HG03280 (cell line): ENCODE data around the gene DHRS1.

Experiments
- ATAC-seq: cut with Tn5 transposase; IDR thresholded peaks from one replicate; pipeline ENCODE4 v1.9.1; 2021; ENCODE audit warnings: mild to moderate bottlenecking, moderate library complexity; ENCODE audit not compliant: unreplicated experiment

Gene DHRS1

GRCh38 chr14:24299255-24300191, at the start of gene DHRS1, which contains the start of gene NOP9:
Gene DHRS1 (minus strand): TSS chr14:24299780. CDS start chr14:24299106, 674 bp downstream.
Gene NOP9 (plus strand): TSS chr14:24299850. CDS start chr14:24299955, 105 bp downstream.
- ATAC-seq, result peak; percentile 77

DNA sequence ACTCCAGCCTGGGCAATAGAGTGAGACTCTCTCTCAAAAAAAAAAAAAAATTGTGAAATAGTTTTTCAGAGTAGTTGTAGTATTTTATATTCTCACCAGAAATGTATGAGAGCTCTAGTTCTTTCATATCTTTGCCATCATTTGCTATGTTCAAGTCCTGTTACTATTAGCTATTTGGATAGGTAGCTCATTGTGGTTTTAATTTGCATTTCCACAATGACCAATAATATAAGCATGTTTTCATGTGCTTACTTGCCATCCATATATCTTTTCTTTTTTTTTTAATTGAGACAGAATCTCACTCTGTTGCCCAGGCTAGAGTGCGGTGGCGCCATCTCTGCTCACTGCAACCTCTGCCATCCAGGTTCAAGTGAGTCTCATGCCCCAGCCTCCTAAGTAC, 48.6 kb upstream of the DHRS1 start:
- ATAC-seq, result no peak

- ATAC-seq, result no peak
Observed at GRCh38 chr14:24347134-24347533, 47.6 kb upstream of the DHRS1 start.

DNA sequence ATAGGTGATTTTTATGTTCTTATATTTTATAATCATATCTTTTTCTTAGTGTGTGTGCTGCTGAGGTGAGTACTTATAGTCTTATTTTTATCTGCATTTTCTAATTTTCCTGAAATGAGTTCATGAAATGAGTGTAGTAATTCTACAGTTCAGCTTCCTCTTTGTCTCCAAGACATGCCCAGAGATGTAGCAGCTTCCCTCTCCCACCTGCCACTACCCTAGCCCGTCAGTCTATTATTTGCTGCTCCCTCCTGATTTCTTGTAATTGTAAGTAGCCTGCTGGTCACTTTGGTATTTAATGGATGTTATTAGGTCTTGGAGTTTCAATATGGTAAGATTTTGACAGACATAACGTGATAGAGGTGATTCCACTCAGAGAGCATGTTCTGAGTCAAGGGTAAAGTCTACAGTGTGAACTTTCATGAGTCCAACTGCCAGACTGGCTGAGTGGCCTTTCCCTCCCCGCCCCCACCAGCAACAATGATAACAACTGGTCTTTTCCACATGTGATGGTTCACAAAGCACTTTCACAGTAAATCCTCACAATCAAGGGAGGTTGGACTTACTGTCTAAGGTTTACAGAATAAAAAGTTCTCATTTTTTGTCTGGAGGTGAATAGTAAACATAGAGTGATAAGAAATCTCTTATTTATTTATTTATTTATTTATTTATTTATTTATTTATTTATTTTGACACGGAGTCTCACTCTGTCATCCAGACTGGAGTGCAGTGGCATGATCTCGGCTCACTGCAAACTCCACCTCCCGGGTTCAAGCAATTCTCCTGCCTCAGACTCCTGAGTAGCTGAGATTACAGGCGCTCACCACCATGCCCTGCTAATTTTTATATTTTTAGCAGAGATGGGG, 44.4 kb upstream of the DHRS1 start:
- ATAC-seq, result no peak

- ATAC-seq, result no peak
Observed at GRCh38 chr14:24342889-24343288, 43.3 kb upstream of the DHRS1 start.

- no peak for ATAC-seq
Observed at GRCh38 chr14:24340606-24341005, 41.0 kb upstream of the DHRS1 start.

DNA sequence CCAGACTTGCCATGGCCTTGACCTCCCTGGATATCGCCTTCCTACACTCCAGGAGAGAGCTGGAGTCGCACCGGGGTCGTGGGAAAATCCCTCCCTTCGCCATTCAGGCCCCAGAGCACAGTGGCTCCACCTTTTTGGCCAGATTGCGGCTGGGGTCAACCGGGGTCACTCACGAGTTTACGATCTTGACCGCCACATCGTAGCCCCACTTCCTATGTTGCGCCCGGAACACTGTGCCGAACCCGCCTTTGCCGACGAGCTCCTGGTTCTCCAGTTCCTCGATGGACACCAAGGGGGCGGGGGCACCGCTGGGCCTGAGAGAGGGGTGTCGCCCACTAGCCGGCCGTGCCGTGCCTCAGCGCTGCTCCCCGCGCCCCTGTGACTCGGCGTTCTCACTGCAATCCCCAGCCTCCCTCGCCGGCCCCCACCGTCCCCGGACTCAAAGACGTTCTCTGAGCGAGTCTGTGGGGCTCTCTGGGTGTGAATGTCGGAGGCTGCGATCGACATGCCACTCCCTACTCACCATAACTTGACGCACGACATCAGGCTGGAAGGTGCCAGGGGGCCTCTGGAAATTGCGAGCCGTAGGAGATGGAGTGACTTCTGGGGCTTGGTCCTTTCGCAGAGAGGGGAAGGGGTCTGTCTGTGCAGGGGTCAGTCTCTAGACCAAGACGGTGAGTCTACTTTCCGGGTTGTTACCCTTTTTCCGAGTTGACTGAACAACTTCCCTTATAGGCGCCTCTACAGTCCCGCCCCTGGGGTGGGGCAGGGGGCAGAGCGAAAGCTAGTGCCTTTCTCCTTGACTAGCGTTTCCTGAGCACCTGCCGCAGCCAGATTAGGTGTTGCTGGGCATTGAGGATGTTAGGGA, 39.9 kb upstream of the DHRS1 start, which contains the start of gene RIPK3:
Gene RIPK3, minus strand, starts transcription at position 708 of the 868 bp plus-strand sequence. Its CDS starts 165 bp downstream, at position 543.
- ATAC-seq, result peak; percentile 86

DNA sequence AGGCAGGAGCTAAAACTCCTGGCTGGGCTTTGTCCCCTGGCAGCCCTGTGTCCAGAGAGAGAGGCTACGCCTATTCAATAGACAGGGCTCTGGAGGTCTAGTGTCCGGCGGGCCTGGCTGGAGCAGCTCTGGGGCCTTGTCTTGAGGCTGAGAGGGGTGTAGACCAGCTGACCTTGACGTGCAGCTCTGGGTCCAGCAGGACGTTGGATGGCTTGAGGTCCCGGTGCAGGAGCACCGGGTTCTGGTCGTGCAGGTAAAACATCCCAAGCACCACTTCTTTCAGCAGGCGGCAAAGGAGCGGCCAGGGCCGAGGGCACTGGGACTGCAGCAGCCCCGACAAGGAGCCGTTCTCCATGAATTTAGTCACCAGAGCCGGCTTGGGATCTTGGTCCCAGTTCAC, 39.3 kb upstream of the DHRS1 start:
- no peak for ATAC-seq

DNA sequence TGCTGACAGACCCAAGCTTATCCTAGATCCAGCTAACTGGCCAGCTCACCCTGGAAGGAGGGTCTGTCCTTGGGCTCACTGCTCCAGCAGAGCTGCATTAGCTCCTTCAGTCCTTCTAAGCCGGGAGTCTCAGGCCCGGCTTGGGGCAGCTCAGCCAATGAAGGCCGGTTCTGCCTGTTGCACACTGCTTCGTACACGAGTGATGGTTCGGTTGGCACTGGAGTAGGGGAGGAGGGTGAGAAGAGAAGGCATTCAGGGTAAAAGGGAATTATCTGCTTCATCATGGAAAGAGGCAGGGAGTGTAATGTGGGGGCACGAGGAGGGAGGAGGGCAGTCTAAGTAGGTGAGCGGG, 38.2 kb upstream of the DHRS1 start:
- no peak for ATAC-seq

DNA sequence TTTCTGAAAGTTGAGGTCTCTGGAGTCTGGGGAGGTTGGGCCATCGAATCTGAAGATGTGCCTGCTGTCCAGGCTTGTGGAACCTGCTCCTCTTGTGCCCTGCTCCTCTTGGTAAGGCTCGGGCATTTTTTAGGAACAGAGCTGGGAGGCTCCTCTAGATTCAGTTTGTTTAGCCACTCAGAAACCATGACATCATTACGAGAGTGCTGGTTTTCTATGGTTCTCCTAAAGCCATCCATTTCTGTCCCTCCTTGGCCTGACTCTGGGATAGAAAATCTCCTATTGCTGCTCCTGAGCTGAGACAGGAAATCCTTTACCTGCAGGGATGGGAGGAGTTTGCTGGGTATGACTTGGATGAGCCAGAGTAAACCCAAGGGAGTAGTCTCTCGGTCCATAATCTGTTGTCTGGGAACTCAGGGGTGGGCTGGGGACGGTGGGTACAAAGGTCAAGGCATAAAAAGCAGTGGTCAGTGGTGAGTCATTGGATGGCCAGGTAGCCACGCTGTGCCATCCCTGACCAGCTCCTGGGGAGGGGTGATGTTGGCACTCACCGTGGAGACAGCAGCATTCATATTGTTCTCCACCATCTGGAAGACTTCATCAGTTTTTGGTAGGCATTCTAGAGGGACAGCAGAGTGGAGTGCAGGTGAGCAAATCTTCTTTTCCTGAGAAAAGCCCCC, 37.7 kb upstream of the DHRS1 start:
- no peak for ATAC-seq

GRCh38 chr14:24335461-24336171, 36.0 kb upstream of the DHRS1 start:
- ATAC-seq, result no peak

GRCh38 chr14:24334431-24335291, 35.1 kb upstream of the DHRS1 start, which contains the start of gene ADCY4:
Gene ADCY4 (minus strand): TSS chr14:24335071. CDS start chr14:24334652, 419 bp downstream.
- no peak for ATAC-seq

- ATAC-seq, result peak; percentile 82
Observed at GRCh38 chr14:24332268-24332993, 32.9 kb upstream of the DHRS1 start.

DNA sequence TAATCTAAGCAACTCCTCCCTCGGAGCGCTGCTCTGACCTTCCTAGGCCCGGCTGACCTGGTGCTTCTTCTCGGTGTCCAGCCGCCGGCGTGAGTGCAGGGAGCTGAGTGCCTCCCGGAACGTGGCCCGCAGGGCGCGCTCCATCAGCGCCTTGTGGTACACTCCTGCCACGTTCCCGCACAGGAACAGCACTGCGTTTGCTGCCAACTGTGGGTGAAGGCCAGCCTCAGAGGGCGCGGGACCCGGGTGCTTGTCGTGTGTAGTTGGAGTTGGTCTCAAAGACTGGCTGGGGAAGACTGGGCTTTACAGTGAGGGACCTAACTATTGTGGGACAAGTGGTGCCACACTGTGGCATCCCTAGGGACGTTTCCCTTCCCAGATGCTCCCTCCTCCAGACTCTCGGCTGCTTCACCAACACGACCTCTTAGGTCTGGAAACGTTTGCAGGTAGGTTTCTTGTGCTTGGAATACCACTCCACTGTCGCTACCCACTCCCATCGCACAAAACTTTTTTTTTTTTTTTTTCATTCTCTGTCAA, 32.2 kb upstream of the DHRS1 start:
- no peak for ATAC-seq

DNA sequence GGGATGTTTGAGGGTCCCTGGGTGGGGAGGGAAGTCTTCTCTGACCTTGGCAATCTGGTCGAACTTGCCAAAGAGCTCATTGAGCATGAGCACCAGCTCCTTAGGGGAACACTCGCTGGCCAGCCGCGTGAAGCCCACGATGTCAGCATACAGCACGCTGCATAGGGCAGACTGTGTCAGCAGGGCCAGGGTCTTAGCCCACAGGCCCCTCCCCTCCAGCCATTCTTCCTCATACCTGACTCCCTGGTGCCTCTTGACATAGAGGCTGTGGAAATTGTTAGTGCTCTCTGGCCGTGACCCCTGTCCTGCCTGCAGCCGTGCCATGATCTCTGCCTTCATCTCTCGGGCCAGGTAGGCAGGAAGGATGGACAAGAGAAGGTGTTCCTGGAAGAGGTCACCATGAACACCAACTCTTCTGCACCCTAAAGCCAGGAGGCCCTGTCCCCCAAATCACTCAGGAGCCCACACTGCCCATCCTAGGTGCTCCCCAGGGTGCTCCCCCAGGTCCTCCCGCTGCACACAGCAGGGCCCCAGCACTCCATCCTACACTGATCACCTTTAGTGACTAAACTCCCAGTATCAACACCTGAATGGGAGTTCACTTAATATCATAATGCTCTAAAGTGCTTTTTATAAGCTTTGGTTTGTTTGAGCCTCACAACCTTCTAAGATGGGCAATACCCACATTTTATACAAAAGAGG, 31.5 kb upstream of the DHRS1 start:
- no peak for ATAC-seq

GRCh38 chr14:24329736-24330135, 30.2 kb upstream of the DHRS1 start:
- ATAC-seq, result no peak
